K562 (cell line): Measurements from ENCODE around the gene HCN1. TPM values are rescaled to one million over a fixed set of nuclear protein-coding genes. Genes with fewer than 3 reads are reported as not detected.

Experiments
- ATAC-seq: fragments of 200-7000 bp; cut with Tn5 transposase; 3 replicates; pipeline ENCODE4 v1.9.1; 2020; ENCODE audit warnings: moderate library complexity
- BruUV-seq: library from RNA; stranded (reverse); fragments of 400-500 nt; replicated peaks from 2 replicates; lab custom pipeline; 2021; lab: Mats Ljungman, UMichigan
- CTCF ChIA-PET: fragments of 300-600 bp; formaldehyde crosslinking; extraction: SDS; loops from one replicate; lab custom pipeline; 2021; ENCODE audit warnings: low intra/inter-chr PET ratio; lab: Yijun Ruan, JAX
- POLR2A ChIA-PET: fragments of 300-600, 350-650 bp; sonication (Branson Sonifier 250); formaldehyde crosslinking; extraction: SDS; loops from one replicate; lab custom pipeline; 2021; ENCODE audit warnings: antibody characterized with exemption, inconsistent platforms; lab: Yijun Ruan, JAX
- DNase-seq, 4 experiments: peaks; one replicate each; pipeline versions ENCODE4 v3.0.0 to v3.0.0-alpha.2; 2011 to 2018; ENCODE audit warnings: low spot score in 3 of 4, mixed read lengths in 3 of 4; ENCODE audit errors: extremely low read depth in 1 of 4
- FAIRE-seq: peaks from 2 replicates; lab custom pipeline; 2011; peaks lifted over from hg19 to GRCh38; lab: Jason Lieb, UNC
- H2AFZ ChIP-seq: 2 replicates; pipeline ENCODE4 v1.6.0; 2011; ENCODE audit warnings: low read depth, low read length, control low read depth, inconsistent platforms
- H3K27ac ChIP-seq: fragments of 200-600 bp; 3 replicates; pipeline ENCODE4 v1.8.0; 2011; ENCODE audit warnings: low read depth, mild to moderate bottlenecking, control low read depth, inconsistent platforms, low read length, moderate library complexity, mixed read lengths; ENCODE audit errors: extremely low read depth
- H3K27me3 ChIP-seq, 2 experiments: fragments of 300-600 bp in 1 of 2; 2 replicates in 1 of 2; 3 replicates in 1 of 2; pipeline versions ENCODE4 v1.6.0 to v1.8.0; 2011; ENCODE audit warnings: inconsistent platforms in 2 of 2, low read length in 2 of 2, mild to moderate bottlenecking in 1 of 2, mixed read lengths in 1 of 2, moderate library complexity in 1 of 2; ENCODE audit not compliant: control insufficient read depth in 2 of 2, insufficient read depth in 2 of 2
- H3K36me3 ChIP-seq: fragments of 300-600 bp; 3 replicates; pipeline ENCODE4 v1.8.0; 2011; ENCODE audit warnings: mild to moderate bottlenecking, low read length, inconsistent platforms; ENCODE audit not compliant: control insufficient read depth, insufficient read depth
- H3K4me1 ChIP-seq, 2 experiments: fragments of 200-600 bp in 1 of 2; replicated peaks in 1 of 2; 2 replicates in 1 of 2; 3 replicates in 1 of 2; pipeline versions ENCODE4 v1.5.1 to v1.8.0; 2011; ENCODE audit warnings: inconsistent platforms in 2 of 2, low read length in 2 of 2, mild to moderate bottlenecking in 1 of 2, mixed read lengths in 1 of 2, moderate library complexity in 1 of 2; ENCODE audit not compliant: control insufficient read depth in 2 of 2, insufficient read depth in 2 of 2
- H3K4me2 ChIP-seq: 2 replicates; pipeline ENCODE4 v1.6.1; 2011; ENCODE audit warnings: low read length, control low read depth, inconsistent platforms, mixed read lengths; ENCODE audit not compliant: insufficient read depth
- H3K4me3 ChIP-seq: fragments of 200-600 bp; sonication (generic), shearing (Covaris generic); 2 replicates; pipeline ENCODE4 v1.5.1; 2016; ENCODE audit warnings: control low read depth, inconsistent platforms
- H3K79me2 ChIP-seq: fragments of 200-600 bp; 3 replicates; pipeline ENCODE4 v1.8.0; 2011; ENCODE audit warnings: low read length, inconsistent platforms; ENCODE audit not compliant: control insufficient read depth, insufficient read depth
- H3K9ac ChIP-seq, 2 experiments: 2 replicates each; pipeline versions ENCODE4 v1.6.0 to v1.6.1; 2011; ENCODE audit warnings: low read depth in 2 of 2, low read length in 2 of 2, control low read depth in 1 of 2, inconsistent platforms in 1 of 2, mild to moderate bottlenecking in 1 of 2, mixed read lengths in 1 of 2; ENCODE audit not compliant: insufficient read depth in 1 of 2
- H3K9me1 ChIP-seq: one replicate; pipeline ENCODE4 v1.6.0; 2011; ENCODE audit warnings: inconsistent platforms, mild to moderate bottlenecking, low read length, moderate library complexity; ENCODE audit not compliant: control insufficient read depth, insufficient read depth
- H3K9me3 ChIP-seq: replicated peaks from 2 replicates; pipeline ENCODE4 v1.5.1; 2011; ENCODE audit warnings: low read depth, low read length, inconsistent platforms; ENCODE audit not compliant: control insufficient read depth, insufficient read depth
- H4K20me1 ChIP-seq: replicated peaks from 2 replicates; pipeline ENCODE4 v1.6.1; 2011; ENCODE audit warnings: low read length, inconsistent platforms, mixed read lengths; ENCODE audit not compliant: control insufficient read depth, insufficient read depth
- ARID3B ChIP-seq: fragments of 250-450 bp; sonication (Bioruptor Pico); IDR thresholded peaks from 2 replicates; pipeline ENCODE4 v1.4.0; 2020; ENCODE audit warnings: borderline replicate concordance
- ATF1 ChIP-seq, 2 experiments: fragments of 450-650 bp in 1 of 2; IDR thresholded peaks; 2 replicates each; pipeline ENCODE4 v1.6.1; 2016; ENCODE audit warnings: missing compliant biosample characterization in 1 of 2, missing genetic modification characterization in 1 of 2
- HDGF ChIP-seq: fragments of 450-650 bp; IDR thresholded peaks from 2 replicates; pipeline ENCODE4 v1.6.1; 2016
- NFATC3 ChIP-seq: fragments of 450-650 bp; IDR thresholded peaks from 2 replicates; pipeline ENCODE4 v1.6.1; 2017; ENCODE audit warnings: mild to moderate bottlenecking
- NR2F6 ChIP-seq: fragments of 450-650 bp; formaldehyde crosslinking; IDR thresholded peaks from 2 replicates; pipeline ENCODE4 v1.4.0; 2020; ENCODE audit warnings: mild to moderate bottlenecking
- ZEB2 ChIP-seq: fragments of 450-650 bp; IDR thresholded peaks from 2 replicates; pipeline ENCODE4 v1.6.1; 2016
- ZNF224 ChIP-seq: sonication (generic); formaldehyde crosslinking; IDR thresholded peaks from 2 replicates; pipeline ENCODE4 v1.8.0; 2022; ENCODE audit warnings: mild to moderate bottlenecking, missing genetic modification reagents
- ZNF282 ChIP-seq: sonication (generic); formaldehyde crosslinking; IDR thresholded peaks from 2 replicates; pipeline ENCODE4 v1.8.1; 2023; ENCODE audit warnings: missing genetic modification reagents
- ZNF766 ChIP-seq: fragments of 200-800 bp; sonication (Bioruptor generic); conservative IDR thresholded peaks from 2 replicates; pipeline ENCODE4 v1.6.1; 2016; ENCODE audit warnings: missing genetic modification characterization, missing compliant biosample characterization
- in situ Hi-C: fragments of 300-500 bp; cut with MboI; formaldehyde crosslinking; loops from 4 replicates; pipeline ENCODE4 v1.15.0; 2018; ENCODE audit warnings: inconsistent platforms, mixed read lengths
- intact Hi-C: fragments of 100-400 bp; cut with micrococcal nuclease; formaldehyde crosslinking; loops from 2 replicates; pipeline ENCODE4 v1.14.2; 2022
- polyA plus RNA-seq, 8 experiments: library from polyadenylated mRNA; depleted of rRNA in 4 of 8; stranded (reverse) in 5 of 8; unstranded in 3 of 8; fragments of >200 nt; fragmentation: Nextera tagmentation in 2 of 8; fragmentation: Illumina TruSeq in 1 of 8; extraction: Ambion mirVana in 2 of 8; extraction: Trizol in 1 of 8; gene quantifications; 2 replicates each; pipeline versions ENCODE4 v1.2.1 to v1.2.3, GENCODE V29; 2011 to 2014; ENCODE audit warnings: inconsistent platforms in 1 of 8, missing spikeins in 1 of 8
- total RNA-seq, 7 experiments: library from RNA; depleted of rRNA in 6 of 7; stranded (reverse); fragments of >200 nt in 6 of 7; fragmentation: Illumina TruSeq in 2 of 7; extraction: Trizol in 2 of 7; gene quantifications; 2 replicates each; pipeline versions ENCODE4 v1.2.1 to v1.2.3, GENCODE V29; 2011 to 2021; ENCODE audit warnings: low replicate concordance in 1 of 7

HCN1 gene
- total and polyA plus RNA-seq, 9 of the 15 experiments (the other 6 are each of a cell fraction or from before 2014, with no cell fraction given), result not detected

GRCh38 chr5:45648744-45649143 lies 47.4 kb downstream of the HCN1 start (continued):
- TF ChIP-seq HDGF, result no peak
- TF ChIP-seq NFATC3, result no peak
- TF ChIP-seq ZNF282 (CRISPR knock-in tag), result no peak
- TF ChIP-seq ZNF224, result no peak
- no peak for TF ChIP-seq ZNF766 (CRISPR knock-in tag)

DNA sequence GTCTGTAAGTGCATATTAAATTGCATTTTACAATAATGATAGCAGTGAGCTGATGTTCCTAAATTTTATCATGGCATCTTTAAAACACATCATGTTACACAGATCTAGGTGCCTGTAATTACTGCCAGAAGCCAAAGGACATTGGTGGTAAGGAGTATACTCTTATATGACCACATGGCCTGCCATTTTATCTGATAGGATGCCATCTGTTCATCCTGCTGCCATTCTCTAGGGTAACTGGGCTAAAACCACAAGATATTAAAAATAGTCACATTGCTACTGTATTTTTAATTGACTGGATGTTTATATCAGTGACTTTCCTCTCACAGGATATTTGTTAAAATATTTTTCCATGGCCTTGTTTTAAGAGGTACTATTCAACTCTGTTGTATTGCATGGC lies 53.1 kb downstream of the HCN1 start:
- H3K4me2 ChIP-seq, result no peak overlapping the region
- no peak for ATAC-seq
- BruUV-seq, result no TSS peak
- no peak overlapping the region for H3K9ac ChIP-seq
- H3K36me3 ChIP-seq, result no peaks in the 10 kb centered on the region
- no peaks in the 10 kb centered on the region for H3K4me1 ChIP-seq
- ChIA-PET POLR2A (no interaction called here), CTCF (no interaction called here)
- H3K79me2 ChIP-seq, result no peaks in the 10 kb centered on the region
- H3K9me1 ChIP-seq, result no peaks in the 10 kb centered on the region
- TF ChIP-seq ATF1 (CRISPR knock-in tag; IDR thresholded peaks at IDR 0.05) (no peak), ATF1 (tag; IDR thresholded peaks at IDR 0.05) (no peak), ARID3B (CRISPR knock-in tag) (no peak), NR2F6 (CRISPR knock-in tag) (no peak), ZEB2 (no peak)
- no peak for FAIRE-seq
- in situ Hi-C loops (no loop called here), intact Hi-C loops (no loop called here)
- no peak overlapping the region for H3K4me3 ChIP-seq
- no peak overlapping the region for H3K27ac ChIP-seq
- DNase-seq, result no peak
- no peaks in the 10 kb centered on the region for H3K27me3 ChIP-seq
- H3K9me3 ChIP-seq, result no peaks in the 10 kb centered on the region
- H4K20me1 ChIP-seq, result no peaks in the 10 kb centered on the region
- H2AFZ ChIP-seq, result no peak overlapping the region
